ENCODE measurements around the gene CFAP299. TPM values are rescaled to one million over a fixed set of nuclear protein-coding genes. Genes with fewer than 3 reads are reported as not detected.

Gene CFAP299
- total and polyA plus RNA-seq, 2 donors (not counting 1 experiment from before 2014, with no cell fraction given), result not detected

GRCh38 chr4:80560337-80560736, 224.8 kb downstream of the CFAP299 start:
- peaks cover 8% of the 10 kb centered on the region for H3K9me3 Mint-ChIP-seq (ENCODE audit: insufficient read depth)
- Histone ChIP-seq H3K27ac (ENCODE audit: low read length in 2 of 2) (no peak overlapping the region), H2AFZ (ENCODE audit: insufficient read depth, low read depth, low read length, poor library complexity, severe bottlenecking) (no peak overlapping the region), H4K20me1 (ENCODE audit: control insufficient read depth, insufficient read depth, low read length, poor library complexity, severe bottlenecking) (no peaks in the 10 kb centered on the region), H3K9ac (ENCODE audit: low read length) (no peak overlapping the region), H3K36me3 (replicated peaks in 1 of 2; ENCODE audit: control extremely low read depth in 1 of 2, control insufficient read depth in 1 of 2, extremely low read depth in 1 of 2, insufficient read depth in 2 of 2, low read length in 1 of 2) (no peaks in the 10 kb centered on the region), H3K27me3 (replicated peaks in 1 of 4; ENCODE audit: control extremely low read depth in 1 of 4, control insufficient read depth in 3 of 4, insufficient read depth in 4 of 4, low read length in 3 of 4) (no peaks in the 10 kb centered on the region), H3K79me2 (ENCODE audit: control insufficient read depth, insufficient read depth, low read length) (no peaks in the 10 kb centered on the region), H3K4me2 (replicated peaks; ENCODE audit: low read depth, low read length, poor library complexity, severe bottlenecking) (no peak overlapping the region), H3K4me1 (ENCODE audit: control insufficient read depth in 2 of 2, insufficient read depth in 2 of 2, low read length in 2 of 2) (no peaks in the 10 kb centered on the region), H3K9me3 (ENCODE audit: control extremely low read depth in 1 of 3, control insufficient read depth in 2 of 3, insufficient read depth in 1 of 3, low read length in 2 of 3) (peaks cover 1 to 3% (median 3%) of the 10 kb centered on the region in 3 donors), H3K4me3 (ENCODE audit: control extremely low read depth in 1 of 5, extremely low read depth in 1 of 5, insufficient read depth in 1 of 5, low read depth in 2 of 5, low read length in 4 of 5) (no peak overlapping the region)
- no peak for TF ChIP-seq EZH2 (IDR thresholded peaks at IDR 0.05; ENCODE audit: borderline replicate concordance, insufficient read depth, low read depth, low read length, poor library complexity, severe bottlenecking)
- no peak for TF ChIP-seq CTCF (IDR thresholded peaks at IDR 0.05)
- ChIA-PET CTCF (no interaction called here), POLR2A (no interaction called here)
- H3K4me1 Mint-ChIP-seq, result no peaks in the 10 kb centered on the region
- no peak overlapping the region for H3K27ac Mint-ChIP-seq
- 94% methylated on average over 3 of the region's 3 CpGs for WGBS (ENCODE audit: insufficient coverage)
- ATAC-seq (ENCODE audit: low read depth) (no peak), DNase-seq (no peak)
- intact Hi-C loops (cut with micrococcal nuclease), result no loop called here
- H3K4me3 Mint-ChIP-seq, result no peak overlapping the region
- H3K27me3 Mint-ChIP-seq, result peaks cover 7% of the 10 kb centered on the region

GRCh38 chr4:80566203-80566872, 230.8 kb downstream of the CFAP299 start:
- Mint-ChIP-seq H3K27ac (no peak overlapping the region), H3K4me3 (no peak overlapping the region), H3K9me3 (ENCODE audit: insufficient read depth) (peaks cover 4% of the 10 kb centered on the region), H3K4me1 (no peaks in the 10 kb centered on the region), H3K27me3 (peaks cover 5% of the 10 kb centered on the region)
- H3K4me3 ChIP-seq (ENCODE audit: control extremely low read depth in 1 of 5, extremely low read depth in 1 of 5, insufficient read depth in 1 of 5, low read depth in 2 of 5, low read length in 4 of 5), result no peak overlapping the region
- peaks cover 2 to 3% (median 3%) of the 10 kb centered on the region in 3 donors for H3K9me3 ChIP-seq (ENCODE audit: control extremely low read depth in 1 of 3, control insufficient read depth in 2 of 3, insufficient read depth in 1 of 3, low read length in 2 of 3)
- ChIA-PET POLR2A (no interaction called here), CTCF (no interaction called here)
- H3K36me3 ChIP-seq (replicated peaks in 1 of 2; ENCODE audit: control extremely low read depth in 1 of 2, control insufficient read depth in 1 of 2, extremely low read depth in 1 of 2, insufficient read depth in 2 of 2, low read length in 1 of 2), result no peaks in the 10 kb centered on the region
- WGBS (ENCODE audit: insufficient coverage), result 92% methylated on average over 2 of the region's 5 CpGs
- no peaks in the 10 kb centered on the region for H3K4me1 ChIP-seq (ENCODE audit: control insufficient read depth in 2 of 2, insufficient read depth in 2 of 2, low read length in 2 of 2)
- H3K27me3 ChIP-seq (replicated peaks in 1 of 4; ENCODE audit: control extremely low read depth in 1 of 4, control insufficient read depth in 3 of 4, insufficient read depth in 4 of 4, low read length in 3 of 4), result no peaks in the 10 kb centered on the region
- no peaks in the 10 kb centered on the region for H4K20me1 ChIP-seq (ENCODE audit: control insufficient read depth, insufficient read depth, low read length, poor library complexity, severe bottlenecking)
- DNase-seq, result no peak
- intact Hi-C loops (cut with micrococcal nuclease), result no loop called here
- no peak for ATAC-seq (ENCODE audit: low read depth)
- H3K9ac ChIP-seq (ENCODE audit: low read length), result no peak overlapping the region
- H2AFZ ChIP-seq (ENCODE audit: insufficient read depth, low read depth, low read length, poor library complexity, severe bottlenecking), result no peak overlapping the region
- no peak overlapping the region for H3K27ac ChIP-seq (ENCODE audit: low read length in 2 of 2)
- no peak for TF ChIP-seq CTCF (IDR thresholded peaks at IDR 0.05)
- TF ChIP-seq EZH2 (IDR thresholded peaks at IDR 0.05; ENCODE audit: borderline replicate concordance, insufficient read depth, low read depth, low read length, poor library complexity, severe bottlenecking), result no peak
- H3K79me2 ChIP-seq (ENCODE audit: control insufficient read depth, insufficient read depth, low read length), result no peaks in the 10 kb centered on the region
- no peak overlapping the region for H3K4me2 ChIP-seq (replicated peaks; ENCODE audit: low read depth, low read length, poor library complexity, severe bottlenecking)
